Endometrial microvascular endothelial cells (primary cell): ENCODE data around the gene ITIH3. TPM values are rescaled to one million over a fixed set of nuclear protein-coding genes. Genes with fewer than 3 reads are reported as not detected.

Experiments
- in situ Hi-C: cut with HindIII; loops from 2 replicates; pipeline ENCODE4 v1.10.0; 2017; ENCODE audit warnings: low sequenced_read_pairs, low pct_unique_long_range_greater_than_20kb; ENCODE audit errors: inconsistent ontology term
- total RNA-seq: library from RNA; depleted of rRNA; stranded (reverse); fragments of >200 nt; gene quantifications from one replicate; pipeline ENCODE4 v1.2.3, GENCODE V29; 2015; ENCODE audit errors: inconsistent ontology term

Gene ITIH3
- total RNA-seq, 1 donor from 2014 or later = not detected

- in situ Hi-C loops = no loop called here
Observed at GRCh38 chr3:52839892-52840545, 45.4 kb downstream of the ITIH3 start.

GRCh38 chr3:52841211-52841980, 46.8 kb downstream of the ITIH3 start:
- in situ Hi-C loops = no loop called here

- in situ Hi-C loops = no loop called here
Observed at GRCh38 chr3:52841981-52842340, 47.4 kb downstream of the ITIH3 start.

GRCh38 chr3:52842424-52842823, 47.8 kb downstream of the ITIH3 start:
- in situ Hi-C loops = no loop called here

GRCh38 chr3:52843108-52843865, 48.7 kb downstream of the ITIH3 start:
- in situ Hi-C loops = no loop called here

DNA sequence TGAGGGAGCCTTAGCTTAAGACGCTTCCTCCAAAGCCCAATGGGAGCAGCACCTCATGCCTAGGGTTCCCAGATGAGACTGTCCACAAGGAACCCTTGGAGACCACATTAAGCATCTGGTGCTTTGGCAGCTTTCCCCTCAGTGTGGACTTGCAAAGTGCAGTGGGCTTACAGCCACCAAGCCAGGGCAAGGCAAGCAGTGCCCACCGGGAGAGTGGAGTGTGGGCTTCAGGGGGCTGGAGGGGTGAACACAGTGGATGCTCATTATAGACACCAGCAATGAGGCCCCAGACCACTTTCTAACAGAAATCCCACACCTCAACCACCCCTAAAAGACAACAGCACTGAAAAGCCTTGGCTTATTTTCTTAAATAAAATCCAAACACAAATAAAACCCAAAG, 49.3 kb downstream of the ITIH3 start:
- in situ Hi-C loops = no loop called here

DNA sequence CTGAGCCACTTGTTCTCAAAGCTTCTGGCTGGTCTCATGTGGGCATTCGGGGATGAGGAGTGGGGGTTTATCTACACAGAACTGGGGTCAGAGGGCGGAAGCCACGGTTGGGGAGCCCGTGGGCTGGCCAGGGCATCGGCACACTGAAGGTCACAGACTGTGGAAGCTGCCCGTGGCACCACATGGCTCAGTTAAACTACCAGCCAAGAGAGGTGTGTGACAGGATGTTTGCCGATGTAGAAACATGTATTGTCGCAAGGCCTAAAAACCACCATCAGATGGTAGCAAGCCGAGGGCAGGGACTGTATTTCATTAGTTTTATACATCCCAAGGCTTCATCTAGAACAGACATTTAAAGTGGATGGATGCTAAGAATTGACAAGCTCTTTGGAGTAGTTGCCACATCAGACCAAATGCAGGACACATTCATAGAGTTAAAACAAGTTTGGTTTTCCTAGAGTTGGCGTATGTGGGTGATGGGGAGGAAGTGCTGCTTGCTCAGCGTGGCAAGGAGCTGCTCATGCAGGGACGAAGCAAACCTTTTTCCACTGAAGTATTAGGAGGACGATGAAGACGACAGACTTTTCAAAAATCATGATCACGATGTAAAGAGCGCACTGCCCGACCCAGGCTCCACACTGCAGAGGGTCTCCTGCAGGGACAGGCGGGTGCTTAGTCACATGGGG, 49.8 kb downstream of the ITIH3 start:
- in situ Hi-C loops = no loop called here

GRCh38 chr3:52845157-52845556, 50.6 kb downstream of the ITIH3 start:
- in situ Hi-C loops = no loop called here

DNA sequence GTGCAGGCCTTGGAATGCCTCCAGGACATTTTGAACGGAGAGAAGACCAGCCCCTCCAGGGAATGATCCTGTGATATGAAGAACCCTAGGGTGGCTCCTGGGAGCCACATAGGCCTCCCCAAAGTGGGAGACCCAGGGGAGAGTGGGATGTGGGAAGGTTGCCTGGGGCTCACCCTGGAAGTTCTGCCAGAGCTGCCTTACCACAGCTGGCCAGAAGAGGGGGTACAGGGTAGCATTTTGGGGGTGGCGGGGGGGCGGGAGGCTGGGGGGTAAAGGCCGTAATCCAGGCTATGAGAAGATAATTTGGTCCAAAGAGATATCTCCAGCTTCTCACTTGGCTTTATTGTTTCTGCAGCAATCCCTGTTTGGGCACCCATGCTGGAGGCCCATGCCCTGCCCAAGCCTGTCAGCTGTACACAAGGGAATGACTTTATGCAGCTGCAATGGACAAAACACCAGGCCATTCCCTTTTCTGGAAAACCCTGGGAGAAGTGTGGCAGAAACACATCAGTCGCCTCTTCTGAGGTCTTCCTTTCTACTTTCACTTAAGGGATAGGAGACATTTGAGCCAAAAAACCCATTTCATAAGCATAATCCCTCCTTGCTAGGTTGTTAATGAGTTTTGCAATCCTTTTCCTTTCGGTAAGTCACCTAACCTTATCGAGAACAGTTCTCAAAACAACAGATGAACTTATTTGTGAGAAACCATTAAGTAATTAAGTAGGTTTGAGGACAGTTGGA, 51.3 kb downstream of the ITIH3 start:
- in situ Hi-C loops = no loop called here

DNA sequence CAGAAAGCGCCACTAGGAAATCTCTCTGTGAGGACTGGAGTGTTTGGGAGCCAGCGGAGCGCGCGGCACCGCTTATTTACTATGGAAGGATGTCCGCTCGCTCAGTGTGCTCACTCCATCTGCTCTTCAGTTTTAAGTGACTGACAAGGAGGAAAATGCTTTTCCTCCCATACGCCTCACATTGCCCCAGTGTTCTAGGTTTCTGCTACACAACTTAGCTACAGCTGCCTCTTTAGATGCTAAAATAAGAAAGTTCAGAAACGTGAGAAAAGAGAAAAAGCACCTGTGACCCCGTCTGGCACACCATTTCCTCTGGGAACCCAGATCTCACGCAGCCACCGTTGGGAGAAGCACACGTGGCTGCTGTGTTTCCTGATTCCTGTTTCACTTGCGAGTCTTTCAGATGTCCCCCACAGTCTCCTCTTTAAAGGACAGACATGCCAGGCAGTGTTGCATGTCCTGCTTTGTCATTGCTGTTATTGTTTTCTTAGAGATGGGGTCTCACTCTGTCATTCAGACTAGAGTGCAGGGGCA, 51.9 kb downstream of the ITIH3 start:
- in situ Hi-C loops = no loop called here

DNA sequence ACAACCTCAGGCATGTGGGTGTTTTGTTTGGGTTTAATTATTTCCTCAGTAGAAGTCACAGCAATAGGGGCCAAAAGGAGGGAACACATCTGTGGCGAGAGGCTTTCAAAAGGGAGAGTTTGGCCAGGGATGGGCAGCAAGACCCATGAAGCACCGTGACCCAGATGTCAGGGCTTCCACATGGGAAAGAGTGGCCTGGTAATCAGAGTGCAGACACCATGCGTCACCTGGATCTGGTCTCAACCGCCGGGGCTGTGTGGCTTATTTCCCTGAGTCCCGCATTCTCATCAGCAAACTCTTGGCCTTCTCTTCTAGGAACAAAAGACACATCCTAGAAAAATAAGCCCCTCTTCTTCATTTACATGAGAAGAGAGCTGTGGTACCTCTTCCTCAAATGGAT, 52.6 kb downstream of the ITIH3 start:
- in situ Hi-C loops = no loop called here

- in situ Hi-C loops = no loop called here
Observed at GRCh38 chr3:52847726-52848125, 53.1 kb downstream of the ITIH3 start.

- in situ Hi-C loops = no loop called here
Observed at GRCh38 chr3:52848617-52849016, 54.0 kb downstream of the ITIH3 start.

DNA sequence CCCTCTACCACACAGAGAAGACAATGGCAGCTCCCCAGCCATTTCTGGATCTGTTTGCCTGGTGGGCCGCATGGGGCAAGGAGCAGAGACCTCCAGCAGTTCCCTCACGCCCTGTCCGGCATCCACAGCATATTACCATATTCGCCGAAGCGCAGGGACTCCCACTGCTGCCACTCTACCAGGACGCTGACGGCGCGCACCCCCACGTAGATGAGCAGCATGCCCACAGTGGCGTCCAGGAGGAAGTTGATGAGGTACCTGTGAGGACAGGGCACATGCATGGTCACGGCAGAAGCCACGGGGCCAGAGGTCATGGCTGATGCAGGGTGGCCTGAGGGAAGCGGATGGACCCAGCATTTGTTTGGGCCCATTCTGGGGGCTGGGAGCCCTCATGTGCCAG, 55.1 kb downstream of the ITIH3 start:
- in situ Hi-C loops = no loop called here

- in situ Hi-C loops = no loop called here
Observed at GRCh38 chr3:52851348-52851747, 56.8 kb downstream of the ITIH3 start.

- in situ Hi-C loops = no loop called here
Observed at GRCh38 chr3:52852419-52852818, 57.8 kb downstream of the ITIH3 start.

GRCh38 chr3:52854013-52854412, 59.4 kb downstream of the ITIH3 start:
- in situ Hi-C loops = no loop called here

DNA sequence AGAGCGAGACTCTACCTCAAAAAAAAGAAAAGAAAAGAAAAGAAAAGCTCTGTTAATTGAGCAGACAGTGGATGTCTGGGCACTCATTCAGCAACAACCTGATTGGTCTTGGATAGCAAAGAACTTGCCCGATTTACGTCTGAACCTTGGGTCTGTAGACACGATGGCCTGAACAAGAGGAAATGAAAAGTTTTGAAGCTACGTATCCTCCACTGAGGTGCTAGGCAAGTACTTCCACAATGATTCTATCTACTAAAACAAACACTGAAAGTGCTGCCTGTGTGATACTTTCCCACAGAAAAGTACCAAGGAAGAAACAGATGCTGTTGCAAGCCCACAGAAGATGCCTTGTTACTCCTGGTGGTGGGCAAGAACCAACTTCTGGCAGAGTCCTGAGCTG, 62.1 kb downstream of the ITIH3 start:
- in situ Hi-C loops = no loop called here

DNA sequence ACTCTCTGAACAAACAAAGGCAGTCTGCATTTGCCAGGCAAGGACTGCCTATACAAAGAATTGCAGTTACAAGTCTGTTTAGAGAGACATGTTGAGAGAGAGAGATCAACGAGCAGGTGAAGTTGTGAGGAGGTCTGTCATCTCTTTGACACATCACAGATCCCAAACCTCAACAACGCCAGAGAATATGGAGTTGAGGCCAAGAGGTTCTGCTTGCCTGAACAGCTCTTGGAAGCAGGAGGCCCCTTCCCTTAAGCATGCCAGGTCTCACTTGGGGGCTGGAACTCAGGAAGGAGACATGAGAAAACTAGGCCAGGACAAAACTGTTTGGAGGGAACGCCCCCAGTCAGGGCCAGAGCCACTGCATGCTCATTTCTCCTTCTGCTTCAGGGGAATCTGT, 62.5 kb downstream of the ITIH3 start:
- in situ Hi-C loops = no loop called here
